Calu3 (cell line): Measurements from ENCODE around the gene DCAF4. TPM values are rescaled to one million over a fixed set of nuclear protein-coding genes. Genes with fewer than 3 reads are reported as not detected.

Experiments used
- BruUV-seq: library from RNA; stranded (reverse); fragments of 400-500 nt; replicated peaks from 2 replicates; lab custom pipeline; 2021; lab: Mats Ljungman, UMichigan
- CTCF ChIA-PET: fragments of 300-600 bp; sonication (Branson Sonifier 250); formaldehyde crosslinking; loops from one replicate; lab custom pipeline; 2022; ENCODE audit warnings: antibody characterized with exemption; lab: Charles Lee
- DNase-seq: peaks from one replicate; pipeline ENCODE4 v3.0.0; 2022
- H3K27ac Mint-ChIP-seq: one replicate; pipeline ENCODE4 v1.8.0; 2022; ENCODE audit warnings: mixed read lengths; ENCODE audit not compliant: unreplicated experiment
- H3K27me3 Mint-ChIP-seq: one replicate; pipeline ENCODE4 v1.8.0; 2022; ENCODE audit warnings: mixed read lengths; ENCODE audit not compliant: unreplicated experiment
- H3K36me3 Mint-ChIP-seq: one replicate; pipeline ENCODE4 v1.8.0; 2022; ENCODE audit warnings: mild to moderate bottlenecking, moderate library complexity, mixed read lengths; ENCODE audit not compliant: insufficient read depth, unreplicated experiment
- H3K4me1 Mint-ChIP-seq: one replicate; pipeline ENCODE4 v1.8.0; 2022; ENCODE audit warnings: mild to moderate bottlenecking, low read depth, mixed read lengths; ENCODE audit not compliant: unreplicated experiment
- H3K4me3 Mint-ChIP-seq: one replicate; pipeline ENCODE4 v1.8.0; 2022; ENCODE audit warnings: mild to moderate bottlenecking, low read depth, moderate library complexity, mixed read lengths; ENCODE audit not compliant: unreplicated experiment
- H3K9me3 Mint-ChIP-seq: one replicate; pipeline ENCODE4 v1.8.0; 2022; ENCODE audit warnings: low read depth, mixed read lengths; ENCODE audit not compliant: unreplicated experiment
- intact Hi-C: fragments of 100-400 bp; cut with micrococcal nuclease; formaldehyde crosslinking; loops from one replicate; pipeline ENCODE4 v1.10.0; 2022; ENCODE audit not compliant: unreplicated experiment
- total RNA-seq: library from RNA; stranded (reverse); gene quantifications from 2 replicates; pipeline ENCODE4 v1.2.3, GENCODE V29; 2022
- TF ChIP-seq, protein P1 (sequence below): fragments of 200-600 bp; IDR thresholded peaks from one replicate; pipeline ENCODE4 v1.8.0; 2022; ENCODE audit warnings: antibody characterized with exemption; ENCODE audit not compliant: unreplicated experiment

Gene DCAF4
- total RNA-seq, 1 experiment from 2014 or later: 20.8 TPM

DNA sequence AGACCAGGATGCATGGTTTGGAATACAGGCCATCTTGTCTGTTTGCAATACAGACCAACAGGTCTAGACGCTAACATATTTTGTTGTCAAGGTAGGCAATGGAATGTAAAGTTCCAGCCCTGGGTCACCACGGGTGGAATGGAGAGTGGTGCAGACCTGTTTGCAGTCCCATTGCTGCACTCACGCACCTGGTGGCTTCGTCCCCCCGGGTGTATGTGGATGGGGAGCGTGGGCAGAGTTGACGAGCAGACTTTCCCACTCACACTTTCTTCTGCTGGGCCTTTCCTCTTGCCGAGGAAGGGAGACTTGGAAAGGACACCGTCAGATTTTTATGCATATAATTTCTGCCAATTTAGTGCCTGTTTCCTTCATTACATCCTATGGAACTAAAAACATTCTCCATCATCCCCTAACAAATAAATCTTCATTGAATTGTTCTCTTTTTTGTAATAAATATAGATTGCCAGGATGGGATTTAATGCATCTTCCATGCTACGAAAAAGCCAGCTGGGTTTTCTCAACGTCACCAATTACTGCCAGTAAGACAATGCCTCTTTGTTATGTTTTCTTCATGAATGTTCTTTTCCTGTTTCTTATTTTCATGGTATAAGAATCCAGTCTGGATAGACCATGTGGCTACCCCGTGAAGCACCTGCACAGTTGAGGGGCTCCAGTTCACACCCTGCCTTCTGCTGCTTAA is 15.2 kb downstream of the DCAF4 start:
- no peaks in the 10 kb centered on the region for H3K27me3 Mint-ChIP-seq
- no peaks in the 10 kb centered on the region for H3K9me3 Mint-ChIP-seq
- no peak overlapping the region for H3K27ac Mint-ChIP-seq
- H3K4me1 Mint-ChIP-seq: no peaks in the 10 kb centered on the region
- CTCF ChIA-PET: interaction anchor here (0.9 kb wide), 1 partner anchor 427 kb away, joined by 3 read pairs; no protein-coding TSS in a partner anchor
- DNase-seq: no peak
- peaks cover 23% of the 10 kb centered on the region for H3K36me3 Mint-ChIP-seq
- BruUV-seq: no TSS peak
- no peak overlapping the region for H3K4me3 Mint-ChIP-seq
- intact Hi-C loops: no loop called here
- TF ChIP-seq, protein P1, sequence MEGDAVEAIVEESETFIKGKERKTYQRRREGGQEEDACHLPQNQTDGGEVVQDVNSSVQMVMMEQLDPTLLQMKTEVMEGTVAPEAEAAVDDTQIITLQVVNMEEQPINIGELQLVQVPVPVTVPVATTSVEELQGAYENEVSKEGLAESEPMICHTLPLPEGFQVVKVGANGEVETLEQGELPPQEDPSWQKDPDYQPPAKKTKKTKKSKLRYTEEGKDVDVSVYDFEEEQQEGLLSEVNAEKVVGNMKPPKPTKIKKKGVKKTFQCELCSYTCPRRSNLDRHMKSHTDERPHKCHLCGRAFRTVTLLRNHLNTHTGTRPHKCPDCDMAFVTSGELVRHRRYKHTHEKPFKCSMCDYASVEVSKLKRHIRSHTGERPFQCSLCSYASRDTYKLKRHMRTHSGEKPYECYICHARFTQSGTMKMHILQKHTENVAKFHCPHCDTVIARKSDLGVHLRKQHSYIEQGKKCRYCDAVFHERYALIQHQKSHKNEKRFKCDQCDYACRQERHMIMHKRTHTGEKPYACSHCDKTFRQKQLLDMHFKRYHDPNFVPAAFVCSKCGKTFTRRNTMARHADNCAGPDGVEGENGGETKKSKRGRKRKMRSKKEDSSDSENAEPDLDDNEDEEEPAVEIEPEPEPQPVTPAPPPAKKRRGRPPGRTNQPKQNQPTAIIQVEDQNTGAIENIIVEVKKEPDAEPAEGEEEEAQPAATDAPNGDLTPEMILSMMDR: no peak

DNA sequence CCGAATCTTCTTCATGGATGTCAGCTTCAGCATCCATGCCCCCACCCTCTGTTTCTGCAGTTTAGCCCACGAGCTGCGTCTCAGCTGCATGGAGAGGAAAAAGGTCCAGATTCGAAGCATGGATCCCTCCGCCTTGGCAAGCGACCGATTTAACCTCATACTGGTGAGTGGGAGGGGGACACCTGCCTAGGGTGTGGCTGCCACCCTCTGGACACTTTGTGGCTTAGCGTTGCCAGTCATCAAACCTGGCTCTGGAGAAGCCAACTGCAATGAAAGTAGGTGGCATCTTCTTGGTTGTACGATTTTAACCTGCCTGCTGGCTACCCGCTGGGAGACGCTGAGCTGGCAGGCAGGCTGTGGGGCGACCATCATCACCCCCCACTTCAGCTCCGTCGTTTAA is 16.7 kb downstream of the DCAF4 start:
- no TSS peak for BruUV-seq
- CTCF ChIA-PET: no interaction called here
- TF ChIP-seq, protein P1: no peak
- Mint-ChIP-seq H3K4me1 (no peaks in the 10 kb centered on the region), H3K27ac (no peak overlapping the region), H3K36me3 (peaks cover 15% of the 10 kb centered on the region), H3K9me3 (no peaks in the 10 kb centered on the region), H3K27me3 (no peaks in the 10 kb centered on the region), H3K4me3 (no peak overlapping the region)
- intact Hi-C loops: no loop called here
- no peak for DNase-seq

DNA sequence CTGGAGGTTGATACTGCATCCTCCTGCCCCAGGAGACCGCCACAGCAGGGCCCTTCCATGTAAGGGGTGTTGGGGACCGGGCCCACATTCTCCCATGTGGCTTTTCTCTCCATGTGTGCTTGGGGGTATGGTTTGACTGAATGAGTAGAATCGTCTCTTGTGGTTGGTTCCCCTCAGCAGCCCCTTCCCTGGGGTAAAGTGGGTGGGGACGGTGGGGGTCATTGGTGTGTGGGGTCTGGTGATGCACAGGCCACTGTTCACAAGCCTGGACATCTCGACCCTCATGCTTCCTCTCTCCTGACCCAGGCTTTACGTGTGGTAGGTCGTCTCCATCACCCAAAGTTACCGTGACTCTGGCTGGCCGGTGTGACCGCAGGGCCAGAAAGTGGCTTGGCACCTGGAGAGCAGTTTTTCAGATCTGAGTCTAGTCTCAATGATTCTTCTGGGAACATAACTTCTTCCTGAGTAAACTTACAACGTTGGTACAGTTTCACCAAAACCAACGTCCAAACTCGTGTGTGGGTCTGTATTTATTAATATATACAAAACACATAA is 17.7 kb downstream of the DCAF4 start:
- no TSS peak for BruUV-seq
- Mint-ChIP-seq H3K27ac (no peak overlapping the region), H3K9me3 (no peaks in the 10 kb centered on the region), H3K27me3 (no peaks in the 10 kb centered on the region), H3K4me3 (no peak overlapping the region), H3K36me3 (peaks cover 15% of the 10 kb centered on the region), H3K4me1 (no peaks in the 10 kb centered on the region)
- TF ChIP-seq, protein P1: no peak
- CTCF ChIA-PET: no interaction called here
- intact Hi-C loops: no loop called here
- no peak for DNase-seq

DNA sequence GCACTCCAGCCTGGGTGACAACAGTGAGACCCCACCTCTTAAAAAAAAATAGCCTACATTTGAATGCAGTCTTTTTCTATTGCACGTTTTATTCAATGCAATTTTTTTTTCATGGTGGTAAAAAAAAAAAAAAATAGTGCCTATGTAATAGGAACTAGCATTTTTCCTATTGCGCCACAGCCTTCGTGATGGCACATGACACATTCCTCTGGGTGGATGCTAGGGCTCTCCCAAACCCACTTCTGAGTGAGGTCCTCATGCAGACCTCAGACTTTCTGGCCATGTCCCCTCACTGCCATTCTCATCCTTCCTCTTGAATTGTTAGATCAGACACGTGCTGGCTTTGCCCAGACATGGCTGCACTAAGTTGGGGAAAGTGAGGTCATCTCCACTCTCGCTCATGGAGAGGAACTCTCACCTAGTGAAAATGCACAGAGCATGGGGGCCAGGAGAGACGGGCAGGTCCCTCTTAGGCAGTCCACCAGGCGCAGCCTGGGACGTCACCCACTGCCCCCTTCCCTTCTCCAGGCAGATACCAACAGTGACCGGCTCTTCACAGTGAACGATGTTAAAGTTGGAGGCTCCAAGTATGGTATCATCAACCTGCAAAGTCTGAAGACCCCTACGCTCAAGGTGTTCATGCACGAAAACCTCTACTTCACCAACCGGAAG is 19.2 kb downstream of the DCAF4 start:
- H3K36me3 Mint-ChIP-seq: peaks cover 12% of the 10 kb centered on the region
- H3K4me3 Mint-ChIP-seq: no peak overlapping the region
- H3K9me3 Mint-ChIP-seq: no peaks in the 10 kb centered on the region
- no peaks in the 10 kb centered on the region for H3K27me3 Mint-ChIP-seq
- TF ChIP-seq, protein P1: no peak
- no peaks in the 10 kb centered on the region for H3K4me1 Mint-ChIP-seq
- CTCF ChIA-PET: no interaction called here
- H3K27ac Mint-ChIP-seq: no peak overlapping the region
- intact Hi-C loops: no loop called here
- DNase-seq: no peak
- BruUV-seq: no TSS peak
